Retinal pigment epithelial cell (primary cell): ENCODE results near the gene PCED1B.
A peak's percentile ranks its signal among the peaks of the same experiment; 100 is the strongest.

Experiments
- DNase-seq: peaks from one replicate; pipeline ENCODE4 v3.0.0-alpha.2; 2010; ENCODE audit warnings: low read depth
- H3K4me3 ChIP-seq: 2 replicates; pipeline ENCODE4 v1.5.1; 2011; ENCODE audit warnings: mild to moderate bottlenecking, low read length, control low read depth, moderate library complexity
- CTCF ChIP-seq: conservative IDR thresholded peaks from 2 replicates; pipeline ENCODE4 v1.5.1; 2011; ENCODE audit warnings: low read depth, low read length, control low read depth, inconsistent platforms

Gene PCED1B

GRCh38 chr12:47188576-47189441 is 109.4 kb downstream of the PCED1B start:
- H3K4me3 ChIP-seq: no peak overlapping the region
- TF ChIP-seq CTCF: no peak
- DNase-seq: peak; percentile 53

- H3K4me3 ChIP-seq: no peak overlapping the region
- no peak for TF ChIP-seq CTCF
- DNase-seq: no peak
Observed at GRCh38 chr12:47189728-47190127, 110.3 kb downstream of the PCED1B start.

GRCh38 chr12:47190271-47190750 is 110.9 kb downstream of the PCED1B start:
- no peak for TF ChIP-seq CTCF
- H3K4me3 ChIP-seq: no peak overlapping the region
- peak; percentile 87 for DNase-seq

- no peak for DNase-seq
- no peak for TF ChIP-seq CTCF
- no peak overlapping the region for H3K4me3 ChIP-seq
Observed at GRCh38 chr12:47190905-47191304, 111.5 kb downstream of the PCED1B start.

GRCh38 chr12:47192051-47192450 is 112.6 kb downstream of the PCED1B start:
- no peak for TF ChIP-seq CTCF
- no peak overlapping the region for H3K4me3 ChIP-seq
- DNase-seq: no peak

- DNase-seq: no peak
- no peak overlapping the region for H3K4me3 ChIP-seq
- no peak for TF ChIP-seq CTCF
Observed at GRCh38 chr12:47193066-47193465, 113.6 kb downstream of the PCED1B start.

GRCh38 chr12:47194501-47194900 is 115.1 kb downstream of the PCED1B start:
- no peak for TF ChIP-seq CTCF
- no peak for DNase-seq
- H3K4me3 ChIP-seq: no peak overlapping the region
